ENCODE results near the gene RNF14.
A peak's percentile ranks its signal among the peaks of the same experiment; 100 is the strongest.

RNF14 gene

DNA sequence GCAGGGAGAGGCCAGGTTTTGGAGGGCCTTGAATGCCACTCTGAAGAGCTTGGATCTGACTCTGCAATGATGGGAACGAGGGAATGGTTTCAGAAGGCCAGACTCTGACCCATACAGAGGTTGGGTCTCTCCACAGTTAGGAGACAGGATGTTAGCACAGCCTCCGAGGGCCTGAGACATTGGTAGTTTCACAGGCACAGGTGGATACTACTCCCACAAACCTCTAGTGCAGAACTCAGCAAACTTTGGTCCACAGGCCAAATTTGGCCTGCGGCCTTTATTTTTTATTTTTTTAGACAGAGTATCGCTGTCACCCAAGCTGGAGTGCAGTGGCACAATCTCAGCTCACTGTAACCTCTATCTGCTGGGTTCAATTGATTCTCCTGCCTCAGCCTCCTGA is 41.0 kb downstream of the RNF14 start:
- Histone ChIP-seq H3K27me3 (ENCODE audit: insufficient read depth, low read length) (no peaks in the 10 kb centered on the region), H3K27ac (ENCODE audit: low read depth, low read length, poor library complexity, severe bottlenecking) (no peak overlapping the region), H3K4me3 (ENCODE audit: low read depth, low read length, poor library complexity, severe bottlenecking) (no peak overlapping the region), H2AFZ (ENCODE audit: low read length) (no peak overlapping the region), H3K4me1 (ENCODE audit: insufficient read depth, low read length, severe bottlenecking) (peaks cover 12% of the 10 kb centered on the region), H3K9me2 (ENCODE audit: low read depth, low read length) (no peaks in the 10 kb centered on the region), H3K9me3 (ENCODE audit: low read length) (no peaks in the 10 kb centered on the region), H3K79me2 (ENCODE audit: insufficient read depth, low read length) (no peaks in the 10 kb centered on the region), H3K9ac (ENCODE audit: low read length) (no peak overlapping the region), H3K4me2 (ENCODE audit: low read length) (no peak overlapping the region), H3F3A (ENCODE audit: insufficient read depth, low read length) (no peaks in the 10 kb centered on the region), H4K20me1 (ENCODE audit: insufficient read depth, low read length) (no peaks in the 10 kb centered on the region), H3K36me3 (ENCODE audit: insufficient read depth, low read length) (peaks cover 26% of the 10 kb centered on the region)
- TF ChIP-seq, protein P1, sequence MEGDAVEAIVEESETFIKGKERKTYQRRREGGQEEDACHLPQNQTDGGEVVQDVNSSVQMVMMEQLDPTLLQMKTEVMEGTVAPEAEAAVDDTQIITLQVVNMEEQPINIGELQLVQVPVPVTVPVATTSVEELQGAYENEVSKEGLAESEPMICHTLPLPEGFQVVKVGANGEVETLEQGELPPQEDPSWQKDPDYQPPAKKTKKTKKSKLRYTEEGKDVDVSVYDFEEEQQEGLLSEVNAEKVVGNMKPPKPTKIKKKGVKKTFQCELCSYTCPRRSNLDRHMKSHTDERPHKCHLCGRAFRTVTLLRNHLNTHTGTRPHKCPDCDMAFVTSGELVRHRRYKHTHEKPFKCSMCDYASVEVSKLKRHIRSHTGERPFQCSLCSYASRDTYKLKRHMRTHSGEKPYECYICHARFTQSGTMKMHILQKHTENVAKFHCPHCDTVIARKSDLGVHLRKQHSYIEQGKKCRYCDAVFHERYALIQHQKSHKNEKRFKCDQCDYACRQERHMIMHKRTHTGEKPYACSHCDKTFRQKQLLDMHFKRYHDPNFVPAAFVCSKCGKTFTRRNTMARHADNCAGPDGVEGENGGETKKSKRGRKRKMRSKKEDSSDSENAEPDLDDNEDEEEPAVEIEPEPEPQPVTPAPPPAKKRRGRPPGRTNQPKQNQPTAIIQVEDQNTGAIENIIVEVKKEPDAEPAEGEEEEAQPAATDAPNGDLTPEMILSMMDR (IDR thresholded peaks at IDR 0.05; ENCODE audit: low read length), result no peak
- TF ChIP-seq EZH2 (IDR thresholded peaks at IDR 0.05; ENCODE audit: borderline replicate concordance, low read length), result no peak

DNA sequence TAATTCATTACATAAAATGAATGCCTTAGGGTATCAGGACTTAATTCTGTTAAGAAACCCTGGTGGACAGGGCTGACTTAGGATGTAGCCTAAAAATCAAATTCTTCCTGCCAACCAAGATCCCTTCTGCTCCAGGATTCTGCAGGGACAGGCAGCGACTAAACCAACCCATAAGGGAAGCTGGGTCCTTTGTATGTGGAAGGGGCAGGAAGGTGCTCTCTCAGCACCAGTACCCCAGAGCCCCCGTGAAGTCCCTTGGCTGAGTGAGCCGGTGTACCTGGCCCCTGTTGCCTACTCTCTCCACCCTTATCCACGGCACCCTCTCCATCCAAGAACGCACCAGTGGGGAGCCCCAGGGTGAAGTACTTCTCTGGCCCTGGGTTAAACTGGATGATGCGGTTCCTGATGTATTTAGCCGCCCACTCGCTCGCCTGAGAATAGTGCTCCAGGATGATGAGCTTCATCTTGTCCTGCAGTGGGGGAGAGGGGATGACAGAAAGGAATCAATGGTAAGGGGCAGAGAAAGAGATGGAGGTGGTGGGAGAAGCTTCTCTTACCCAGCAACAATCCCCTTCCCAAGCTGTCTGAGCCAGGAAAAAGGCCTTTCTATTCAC is 42.8 kb downstream of the RNF14 start:
- no peaks in the 10 kb centered on the region for H4K20me1 ChIP-seq (ENCODE audit: insufficient read depth, low read length)
- H3K9ac ChIP-seq (ENCODE audit: low read length), result no peak overlapping the region
- H3K27me3 ChIP-seq (ENCODE audit: insufficient read depth, low read length), result no peaks in the 10 kb centered on the region
- no peaks in the 10 kb centered on the region for H3K9me3 ChIP-seq (ENCODE audit: low read length)
- H2AFZ ChIP-seq (ENCODE audit: low read length), result no peak overlapping the region
- H3K4me3 ChIP-seq (ENCODE audit: low read depth, low read length, poor library complexity, severe bottlenecking), result peak overlapping the region; percentile 87
- H3K36me3 ChIP-seq (ENCODE audit: insufficient read depth, low read length), result peaks cover 17% of the 10 kb centered on the region
- H3K9me2 ChIP-seq (ENCODE audit: low read depth, low read length), result no peaks in the 10 kb centered on the region
- TF ChIP-seq EZH2 (IDR thresholded peaks at IDR 0.05; ENCODE audit: borderline replicate concordance, low read length), result no peak
- TF ChIP-seq, protein P1 (IDR thresholded peaks at IDR 0.05; ENCODE audit: low read length), result no peak
- H3F3A ChIP-seq (ENCODE audit: insufficient read depth, low read length), result no peaks in the 10 kb centered on the region
- H3K27ac ChIP-seq (ENCODE audit: low read depth, low read length, poor library complexity, severe bottlenecking), result no peak overlapping the region
- peaks cover 12% of the 10 kb centered on the region for H3K4me1 ChIP-seq (ENCODE audit: insufficient read depth, low read length, severe bottlenecking)
- peak overlapping the region; percentile 98 for H3K4me2 ChIP-seq (ENCODE audit: low read length)
- H3K79me2 ChIP-seq (ENCODE audit: insufficient read depth, low read length), result no peaks in the 10 kb centered on the region

DNA sequence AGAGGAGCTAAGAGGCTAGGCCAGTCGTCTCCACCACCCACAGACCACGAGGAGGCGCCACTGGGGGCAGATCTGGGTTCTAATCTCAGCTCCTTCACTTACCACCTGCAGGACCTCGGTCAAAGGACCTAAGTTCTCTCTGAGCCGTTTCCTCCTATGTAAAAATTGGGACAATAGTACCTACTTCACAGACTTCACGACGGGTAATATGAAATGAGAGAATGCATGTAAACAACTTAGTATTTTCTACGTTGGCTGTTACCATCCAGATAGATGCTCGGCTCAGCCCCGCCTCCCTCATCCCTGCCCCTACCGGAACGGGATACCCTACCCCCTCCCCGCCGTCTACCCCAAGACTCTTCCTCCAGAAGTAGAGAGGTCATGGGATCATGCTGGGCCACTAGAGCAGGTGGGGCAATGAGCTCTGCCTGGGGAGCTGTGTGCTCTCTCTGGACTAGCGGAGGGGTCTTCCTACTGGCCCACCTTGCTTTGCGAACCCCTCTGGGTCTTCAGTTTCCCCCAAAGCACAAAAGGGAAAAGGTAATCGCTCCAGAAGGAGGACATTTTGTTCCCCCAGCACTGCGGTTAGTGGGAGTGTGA is 43.4 kb downstream of the RNF14 start:
- no peak overlapping the region for H3K27ac ChIP-seq (ENCODE audit: low read depth, low read length, poor library complexity, severe bottlenecking)

More for the DNA sequence above, 43.4 kb downstream of the RNF14 start:
- H3K9me3 ChIP-seq (ENCODE audit: low read length), result no peaks in the 10 kb centered on the region
- H3K9ac ChIP-seq (ENCODE audit: low read length), result peak overlapping the region; percentile 84
- H3F3A ChIP-seq (ENCODE audit: insufficient read depth, low read length), result no peaks in the 10 kb centered on the region
- H4K20me1 ChIP-seq (ENCODE audit: insufficient read depth, low read length), result no peaks in the 10 kb centered on the region
- peaks cover 17% of the 10 kb centered on the region for H3K36me3 ChIP-seq (ENCODE audit: insufficient read depth, low read length)
- peak overlapping the region; percentile 87 for H3K4me3 ChIP-seq (ENCODE audit: low read depth, low read length, poor library complexity, severe bottlenecking)
- H3K4me2 ChIP-seq (ENCODE audit: low read length), result peak overlapping the region; percentile 98
- peaks cover 12% of the 10 kb centered on the region for H3K4me1 ChIP-seq (ENCODE audit: insufficient read depth, low read length, severe bottlenecking)
- no peaks in the 10 kb centered on the region for H3K27me3 ChIP-seq (ENCODE audit: insufficient read depth, low read length)
- TF ChIP-seq, protein P1 (IDR thresholded peaks at IDR 0.05; ENCODE audit: low read length), result peak; percentile 85
- no peak for TF ChIP-seq EZH2 (IDR thresholded peaks at IDR 0.05; ENCODE audit: borderline replicate concordance, low read length)
- H2AFZ ChIP-seq (ENCODE audit: low read length), result peak overlapping the region; percentile 68
- no peaks in the 10 kb centered on the region for H3K79me2 ChIP-seq (ENCODE audit: insufficient read depth, low read length)
- no peaks in the 10 kb centered on the region for H3K9me2 ChIP-seq (ENCODE audit: low read depth, low read length)

Data from OCI-LY1 (cell line).